Measurements from ENCODE around the gene NLGN1. TPM values are rescaled to one million over a fixed set of nuclear protein-coding genes. Genes with fewer than 3 reads are reported as not detected.

NLGN1 gene
- polyA plus RNA-seq, 4 donors, result 0.92 to 1.8 TPM; not detected in 2

DNA sequence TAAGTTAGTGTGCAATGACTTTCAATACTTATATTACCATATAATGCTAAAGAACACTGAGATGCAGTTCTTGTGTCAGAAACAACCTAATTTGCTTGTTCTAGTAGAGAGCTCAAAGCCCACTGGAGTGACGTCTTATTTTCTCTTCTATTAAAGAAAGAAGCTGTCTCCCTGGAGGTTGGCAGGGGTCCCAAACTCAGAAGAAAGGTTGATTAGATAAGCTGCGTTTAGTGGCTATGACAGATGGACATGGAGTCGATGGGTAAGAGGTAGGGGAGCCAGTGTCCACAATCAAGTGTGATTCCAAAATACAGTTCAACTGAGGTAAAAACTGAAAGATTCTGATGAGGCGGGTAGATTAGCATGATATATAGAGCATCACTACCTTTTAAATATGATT, 363.6 kb downstream of the NLGN1 start:
- Histone ChIP-seq H3K9me3 (ENCODE audit: control insufficient read depth in 2 of 2, insufficient read depth in 1 of 2, low read depth in 1 of 2, low read length in 1 of 2) (no peaks in the 10 kb centered on the region), H3K4me3 (ENCODE audit: low read depth in 1 of 3, low read length in 3 of 3) (no peak overlapping the region), H3K36me3 (ENCODE audit: control insufficient read depth in 3 of 3, insufficient read depth in 2 of 3, low read depth in 1 of 3, low read length in 3 of 3) (no peaks in the 10 kb centered on the region), H3K27ac (ENCODE audit: low read depth in 1 of 3, low read length in 2 of 3) (no peak overlapping the region), H3K27me3 (ENCODE audit: control insufficient read depth in 3 of 3, insufficient read depth in 3 of 3, low read length in 3 of 3) (no peaks in the 10 kb centered on the region), H3K4me1 (ENCODE audit: control insufficient read depth in 3 of 3, insufficient read depth in 2 of 3, low read depth in 1 of 3, low read length in 2 of 3) (no peaks in the 10 kb centered on the region)
- no peak for DNase-seq
- no peak for FAIRE-seq
- 38 to 81% (median 46%) methylated on average over 4 of the region's 4 CpGs for WGBS, 3 donors

DNA sequence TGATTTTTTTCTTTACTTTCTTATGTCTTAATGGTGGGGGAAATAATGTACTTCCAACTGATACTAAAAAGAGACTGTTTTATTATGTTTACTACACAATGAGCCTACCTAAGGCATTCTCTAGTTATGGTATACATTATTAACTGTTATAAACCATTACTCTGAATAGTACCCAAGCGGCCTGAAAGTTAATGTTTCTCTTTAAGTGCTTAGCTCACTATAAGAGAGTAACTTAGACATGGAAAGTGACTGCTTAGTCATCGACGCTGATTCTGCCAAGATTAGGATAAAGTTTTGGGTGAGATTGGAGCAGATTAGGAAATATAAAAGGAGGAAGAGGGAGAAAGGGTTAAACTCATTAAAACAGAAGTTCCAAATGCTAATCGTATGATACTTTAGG, 365.0 kb downstream of the NLGN1 start:
- no peaks in the 10 kb centered on the region for H3K9me3 ChIP-seq (ENCODE audit: control insufficient read depth in 2 of 2, insufficient read depth in 1 of 2, low read depth in 1 of 2, low read length in 1 of 2)
- DNase-seq (no peak), FAIRE-seq (no peak)
- WGBS, 3 donors, result 65 to 73% (median 66%) methylated on average over 4 of the region's 4 CpGs
- H3K4me3 ChIP-seq (ENCODE audit: low read depth in 1 of 3, low read length in 3 of 3), result no peak overlapping the region
- H3K27me3 ChIP-seq (ENCODE audit: control insufficient read depth in 3 of 3, insufficient read depth in 3 of 3, low read length in 3 of 3), result no peaks in the 10 kb centered on the region
- H3K36me3 ChIP-seq (ENCODE audit: control insufficient read depth in 3 of 3, insufficient read depth in 2 of 3, low read depth in 1 of 3, low read length in 3 of 3), result no peaks in the 10 kb centered on the region
- H3K4me1 ChIP-seq (ENCODE audit: control insufficient read depth in 3 of 3, insufficient read depth in 2 of 3, low read depth in 1 of 3, low read length in 2 of 3), result no peaks in the 10 kb centered on the region
- no peak overlapping the region for H3K27ac ChIP-seq (ENCODE audit: low read depth in 1 of 3, low read length in 2 of 3)

- Histone ChIP-seq H3K4me3 (ENCODE audit: low read depth in 1 of 3, low read length in 3 of 3) (no peak overlapping the region), H3K4me1 (ENCODE audit: control insufficient read depth in 3 of 3, insufficient read depth in 2 of 3, low read depth in 1 of 3, low read length in 2 of 3) (no peaks in the 10 kb centered on the region), H3K27ac (ENCODE audit: low read depth in 1 of 3, low read length in 2 of 3) (no peak overlapping the region), H3K36me3 (ENCODE audit: control insufficient read depth in 3 of 3, insufficient read depth in 2 of 3, low read depth in 1 of 3, low read length in 3 of 3) (no peaks in the 10 kb centered on the region), H3K27me3 (ENCODE audit: control insufficient read depth in 3 of 3, insufficient read depth in 3 of 3, low read length in 3 of 3) (no peaks in the 10 kb centered on the region), H3K9me3 (ENCODE audit: control insufficient read depth in 2 of 2, insufficient read depth in 1 of 2, low read depth in 1 of 2, low read length in 1 of 2) (no peaks in the 10 kb centered on the region)
- FAIRE-seq (no peak), DNase-seq (no peak)
- 35 to 59% (median 44%) methylated on average over 2 of the region's 2 CpGs for WGBS, 3 donors
Observed at GRCh38 chr3:173770011-173770410, 372.5 kb downstream of the NLGN1 start.

- WGBS, 3 donors, result 59 to 76% (median 60%) methylated on average over 3 of the region's 3 CpGs
- H3K4me1 ChIP-seq (ENCODE audit: control insufficient read depth in 3 of 3, insufficient read depth in 2 of 3, low read depth in 1 of 3, low read length in 2 of 3), result no peaks in the 10 kb centered on the region
- DNase-seq, result no peak
- H3K27me3 ChIP-seq (ENCODE audit: control insufficient read depth in 3 of 3, insufficient read depth in 3 of 3, low read length in 3 of 3), result no peaks in the 10 kb centered on the region
- no peaks in the 10 kb centered on the region for H3K9me3 ChIP-seq (ENCODE audit: control insufficient read depth in 2 of 2, insufficient read depth in 1 of 2, low read depth in 1 of 2, low read length in 1 of 2)
- no peak overlapping the region for H3K4me3 ChIP-seq (ENCODE audit: low read depth in 1 of 3, low read length in 3 of 3)
- no peak overlapping the region for H3K27ac ChIP-seq (ENCODE audit: low read depth in 1 of 3, low read length in 2 of 3)
- no peak for FAIRE-seq
- no peaks in the 10 kb centered on the region for H3K36me3 ChIP-seq (ENCODE audit: control insufficient read depth in 3 of 3, insufficient read depth in 2 of 3, low read depth in 1 of 3, low read length in 3 of 3)
Observed at GRCh38 chr3:173770796-173771573, 373.4 kb downstream of the NLGN1 start.

DNA sequence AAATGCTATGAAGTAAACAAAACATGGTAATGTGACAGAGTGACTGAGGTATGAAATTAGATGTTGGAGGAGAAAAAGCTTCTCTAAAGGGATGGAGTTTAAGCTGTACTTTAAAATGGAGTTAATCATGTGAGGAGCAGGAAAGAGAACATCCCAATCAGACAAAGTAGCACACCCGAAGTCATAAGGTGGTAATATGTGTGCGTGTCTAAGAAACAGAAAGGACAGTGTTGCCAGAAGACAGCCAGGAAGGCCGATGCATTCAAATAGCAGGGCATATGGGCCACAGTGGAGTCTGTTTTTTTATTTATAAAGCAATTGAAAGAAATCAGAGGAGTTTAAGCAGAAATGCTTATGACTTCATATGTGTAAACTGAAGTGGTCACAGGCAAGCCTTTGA, 376.3 kb downstream of the NLGN1 start:
- no peaks in the 10 kb centered on the region for H3K4me1 ChIP-seq (ENCODE audit: control insufficient read depth in 3 of 3, insufficient read depth in 2 of 3, low read depth in 1 of 3, low read length in 2 of 3)
- DNase-seq, result no peak
- FAIRE-seq, result no peak

GRCh38 chr3:173774294-173774693, 376.8 kb downstream of the NLGN1 start:
- FAIRE-seq (no peak), DNase-seq (no peak)
- H3K9me3 ChIP-seq (ENCODE audit: control insufficient read depth in 2 of 2, insufficient read depth in 1 of 2, low read depth in 1 of 2, low read length in 1 of 2), result no peaks in the 10 kb centered on the region
- H3K27ac ChIP-seq (ENCODE audit: low read depth in 1 of 3, low read length in 2 of 3), result no peak overlapping the region
- no peaks in the 10 kb centered on the region for H3K27me3 ChIP-seq (ENCODE audit: control insufficient read depth in 3 of 3, insufficient read depth in 3 of 3, low read length in 3 of 3)
- H3K4me3 ChIP-seq (ENCODE audit: low read depth in 1 of 3, low read length in 3 of 3), result no peak overlapping the region
- no peaks in the 10 kb centered on the region for H3K36me3 ChIP-seq (ENCODE audit: control insufficient read depth in 3 of 3, insufficient read depth in 2 of 3, low read depth in 1 of 3, low read length in 3 of 3)
- H3K4me1 ChIP-seq (ENCODE audit: control insufficient read depth in 3 of 3, insufficient read depth in 2 of 3, low read depth in 1 of 3, low read length in 2 of 3), result no peaks in the 10 kb centered on the region

More for the DNA sequence above, 376.3 kb downstream of the NLGN1 start:
- no peak overlapping the region for H3K4me3 ChIP-seq (ENCODE audit: low read depth in 1 of 3, low read length in 3 of 3)
- no peak overlapping the region for H3K27ac ChIP-seq (ENCODE audit: low read depth in 1 of 3, low read length in 2 of 3)
- H3K27me3 ChIP-seq (ENCODE audit: control insufficient read depth in 3 of 3, insufficient read depth in 3 of 3, low read length in 3 of 3), result no peaks in the 10 kb centered on the region
- H3K36me3 ChIP-seq (ENCODE audit: control insufficient read depth in 3 of 3, insufficient read depth in 2 of 3, low read depth in 1 of 3, low read length in 3 of 3), result no peaks in the 10 kb centered on the region
- no peaks in the 10 kb centered on the region for H3K9me3 ChIP-seq (ENCODE audit: control insufficient read depth in 2 of 2, insufficient read depth in 1 of 2, low read depth in 1 of 2, low read length in 1 of 2)
- WGBS, 3 donors, result 85 to 90% (median 88%) methylated on average over 3 of the region's 3 CpGs

DNA sequence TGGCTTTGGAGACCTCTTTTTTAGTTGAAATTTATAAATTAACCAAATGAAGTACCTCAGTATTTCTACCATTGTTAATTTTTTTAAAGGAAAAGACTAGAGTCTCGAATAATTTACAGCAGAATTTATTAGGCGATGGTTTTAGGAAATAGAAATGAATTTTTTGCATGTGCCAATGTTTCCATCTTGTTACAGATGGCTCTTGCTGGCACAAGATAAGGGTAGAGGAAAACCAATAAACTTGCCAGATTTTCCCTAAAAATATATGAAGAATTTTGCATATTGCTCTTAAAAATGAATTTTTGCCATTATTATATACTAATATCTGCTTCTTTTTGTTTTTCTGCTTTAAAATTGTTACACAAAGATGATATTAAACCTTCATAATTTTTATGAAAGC, 380.7 kb downstream of the NLGN1 start:
- no peak for FAIRE-seq

GRCh38 chr3:173780067-173780466, 382.5 kb downstream of the NLGN1 start:
- H3K4me1 ChIP-seq (ENCODE audit: control insufficient read depth in 3 of 3, insufficient read depth in 2 of 3, low read depth in 1 of 3, low read length in 2 of 3), result no peaks in the 10 kb centered on the region
- no peak overlapping the region for H3K4me3 ChIP-seq (ENCODE audit: low read depth in 1 of 3, low read length in 3 of 3)
- no peaks in the 10 kb centered on the region for H3K36me3 ChIP-seq (ENCODE audit: control insufficient read depth in 3 of 3, insufficient read depth in 2 of 3, low read depth in 1 of 3, low read length in 3 of 3)
- FAIRE-seq (no peak), DNase-seq (no peak)
- no peaks in the 10 kb centered on the region for H3K27me3 ChIP-seq (ENCODE audit: control insufficient read depth in 3 of 3, insufficient read depth in 3 of 3, low read length in 3 of 3)
- no peaks in the 10 kb centered on the region for H3K9me3 ChIP-seq (ENCODE audit: control insufficient read depth in 2 of 2, insufficient read depth in 1 of 2, low read depth in 1 of 2, low read length in 1 of 2)
- WGBS, 3 donors, result 68 to 85% (median 73%) methylated on average over 3 of the region's 3 CpGs
- H3K27ac ChIP-seq (ENCODE audit: low read depth in 1 of 3, low read length in 2 of 3), result no peak overlapping the region

More for the DNA sequence above, 380.7 kb downstream of the NLGN1 start:
- H3K4me1 ChIP-seq (ENCODE audit: control insufficient read depth in 3 of 3, insufficient read depth in 2 of 3, low read depth in 1 of 3, low read length in 2 of 3), result no peaks in the 10 kb centered on the region
- H3K4me3 ChIP-seq (ENCODE audit: low read depth in 1 of 3, low read length in 3 of 3), result no peak overlapping the region
- no peaks in the 10 kb centered on the region for H3K36me3 ChIP-seq (ENCODE audit: control insufficient read depth in 3 of 3, insufficient read depth in 2 of 3, low read depth in 1 of 3, low read length in 3 of 3)
- no peak for DNase-seq
- H3K9me3 ChIP-seq (ENCODE audit: control insufficient read depth in 2 of 2, insufficient read depth in 1 of 2, low read depth in 1 of 2, low read length in 1 of 2), result no peaks in the 10 kb centered on the region
- H3K27ac ChIP-seq (ENCODE audit: low read depth in 1 of 3, low read length in 2 of 3), result no peak overlapping the region
- WGBS, 3 donors, result 73 to 84% (median 77%) methylated on average over 2 of the region's 2 CpGs
- no peaks in the 10 kb centered on the region for H3K27me3 ChIP-seq (ENCODE audit: control insufficient read depth in 3 of 3, insufficient read depth in 3 of 3, low read length in 3 of 3)

GRCh38 chr3:173785004-173785403, 387.5 kb downstream of the NLGN1 start:
- DNase-seq (no peak), FAIRE-seq (no peak)
- Histone ChIP-seq H3K36me3 (ENCODE audit: control insufficient read depth in 3 of 3, insufficient read depth in 2 of 3, low read depth in 1 of 3, low read length in 3 of 3) (no peaks in the 10 kb centered on the region), H3K27me3 (ENCODE audit: control insufficient read depth in 3 of 3, insufficient read depth in 3 of 3, low read length in 3 of 3) (no peaks in the 10 kb centered on the region), H3K9me3 (ENCODE audit: control insufficient read depth in 2 of 2, insufficient read depth in 1 of 2, low read depth in 1 of 2, low read length in 1 of 2) (no peaks in the 10 kb centered on the region), H3K4me3 (ENCODE audit: low read depth in 1 of 3, low read length in 3 of 3) (no peak overlapping the region), H3K27ac (ENCODE audit: low read depth in 1 of 3, low read length in 2 of 3) (no peak overlapping the region), H3K4me1 (ENCODE audit: control insufficient read depth in 3 of 3, insufficient read depth in 2 of 3, low read depth in 1 of 3, low read length in 2 of 3) (no peaks in the 10 kb centered on the region)
- WGBS, 3 donors, result 48 to 67% (median 65%) methylated on average over 3 of the region's 3 CpGs
